Measurements from ENCODE around the gene LLGL2.
"Not testable (repeated sequence)": the region's sequence is repeated elsewhere in the genome, so short reads cannot be mapped to it uniquely, and the experiment has no call there.

Gene LLGL2

DNA sequence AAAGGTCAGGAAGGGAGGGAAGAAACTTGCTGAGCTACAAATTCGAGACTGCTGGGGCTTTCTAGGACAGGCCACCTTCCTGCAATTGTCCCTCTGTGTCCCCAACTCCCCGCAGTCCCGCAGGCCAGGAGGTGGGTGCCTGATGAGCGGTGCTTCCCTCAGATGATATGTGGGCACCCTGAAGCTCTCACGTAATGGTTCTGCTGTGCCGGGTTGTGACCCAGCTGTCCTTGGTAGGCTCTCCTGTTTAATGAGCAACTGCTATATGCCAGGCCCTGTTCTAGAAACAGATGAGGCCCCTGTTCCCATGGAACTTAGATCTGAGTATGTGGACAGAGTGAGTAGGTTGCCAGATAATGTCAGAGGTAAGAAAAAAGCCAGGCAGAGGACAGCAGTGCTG, 40.1 kb downstream of the LLGL2 start:
- FAIRE-seq (no peak), DNase-seq (ENCODE audit: insufficient read length, low spot score) (no peak)

DNA sequence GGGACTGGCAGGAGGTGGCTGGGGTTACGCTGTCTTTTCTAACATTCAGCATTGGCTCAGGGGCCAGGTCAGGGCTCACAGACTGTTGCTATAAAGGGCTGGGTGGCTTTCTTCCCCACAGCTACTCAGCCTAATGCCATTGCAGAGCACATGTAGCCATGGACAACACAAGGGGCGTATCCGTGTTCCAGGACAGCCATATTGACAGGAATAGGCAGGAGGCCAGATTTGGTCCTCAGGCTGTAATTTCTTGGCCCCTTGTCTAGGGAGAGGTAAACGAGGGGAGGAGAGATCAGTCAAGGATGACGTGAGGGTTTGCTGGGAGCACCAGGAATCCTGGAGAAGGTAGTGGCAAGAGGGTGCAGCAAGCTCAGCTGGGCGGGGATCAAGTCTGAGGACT, 40.9 kb downstream of the LLGL2 start:
- FAIRE-seq (peak; percentile 62), DNase-seq (ENCODE audit: insufficient read length, low spot score) (no peak)

DNA sequence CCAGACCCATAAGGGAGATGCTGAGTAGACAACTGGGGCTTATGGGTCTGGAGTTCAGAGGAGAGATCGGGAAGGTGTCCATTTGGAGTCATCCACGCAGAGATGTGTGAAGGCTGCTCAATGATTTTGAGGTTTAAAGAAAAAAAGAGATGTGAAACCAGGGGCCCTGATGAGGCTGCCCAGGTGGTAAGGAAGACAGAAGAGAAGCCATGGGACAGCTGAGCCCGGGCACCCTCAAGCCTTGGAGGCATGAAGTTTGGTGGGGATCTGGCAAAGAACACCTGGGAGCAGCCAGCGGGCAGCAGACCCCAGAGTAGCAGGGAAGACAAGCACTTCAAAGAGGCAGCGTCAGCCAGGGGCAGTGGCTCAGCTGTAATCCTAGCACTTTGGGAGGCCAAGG, 41.3 kb downstream of the LLGL2 start:
- FAIRE-seq (no peak), DNase-seq (ENCODE audit: insufficient read length, low spot score) (no peak)

DNA sequence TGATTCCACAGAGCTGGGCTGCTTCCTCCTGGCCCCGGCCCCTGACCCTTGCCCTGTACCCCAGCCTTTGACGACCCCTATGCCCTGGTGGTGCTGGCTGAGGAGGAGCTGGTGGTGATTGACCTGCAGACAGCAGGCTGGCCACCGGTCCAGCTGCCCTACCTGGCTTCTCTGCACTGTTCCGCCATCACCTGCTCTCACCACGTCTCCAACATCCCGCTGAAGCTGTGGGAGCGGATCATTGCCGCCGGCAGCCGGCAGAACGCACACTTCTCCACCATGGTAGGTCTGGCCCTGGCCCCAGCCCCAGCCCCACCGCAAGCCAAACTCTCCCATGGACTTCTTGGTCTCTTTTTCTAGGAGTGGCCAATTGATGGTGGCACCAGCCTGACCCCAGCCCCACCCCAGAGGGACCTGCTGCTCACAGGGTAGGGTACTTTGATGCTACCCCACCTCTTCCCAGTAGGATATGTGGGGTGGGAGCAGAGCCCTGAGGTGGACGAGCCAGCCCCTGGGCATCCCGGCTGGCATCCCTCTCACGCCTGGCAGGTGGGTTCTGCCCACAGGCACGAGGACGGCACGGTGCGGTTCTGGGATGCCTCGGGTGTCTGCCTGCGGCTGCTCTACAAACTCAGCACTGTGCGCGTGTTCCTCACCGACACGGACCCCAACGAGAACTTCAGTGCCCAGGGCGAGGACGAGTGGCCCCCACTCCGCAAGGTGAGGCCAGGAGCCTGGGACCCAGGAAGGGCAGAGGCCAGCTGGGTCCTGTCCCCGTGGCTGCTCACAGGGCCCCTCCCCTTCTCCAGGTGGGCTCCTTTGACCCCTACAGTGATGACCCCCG, 43.1 kb downstream of the LLGL2 start:
- FAIRE-seq = no peak
- DNase-seq (ENCODE audit: insufficient read length, low spot score) = no peak

DNA sequence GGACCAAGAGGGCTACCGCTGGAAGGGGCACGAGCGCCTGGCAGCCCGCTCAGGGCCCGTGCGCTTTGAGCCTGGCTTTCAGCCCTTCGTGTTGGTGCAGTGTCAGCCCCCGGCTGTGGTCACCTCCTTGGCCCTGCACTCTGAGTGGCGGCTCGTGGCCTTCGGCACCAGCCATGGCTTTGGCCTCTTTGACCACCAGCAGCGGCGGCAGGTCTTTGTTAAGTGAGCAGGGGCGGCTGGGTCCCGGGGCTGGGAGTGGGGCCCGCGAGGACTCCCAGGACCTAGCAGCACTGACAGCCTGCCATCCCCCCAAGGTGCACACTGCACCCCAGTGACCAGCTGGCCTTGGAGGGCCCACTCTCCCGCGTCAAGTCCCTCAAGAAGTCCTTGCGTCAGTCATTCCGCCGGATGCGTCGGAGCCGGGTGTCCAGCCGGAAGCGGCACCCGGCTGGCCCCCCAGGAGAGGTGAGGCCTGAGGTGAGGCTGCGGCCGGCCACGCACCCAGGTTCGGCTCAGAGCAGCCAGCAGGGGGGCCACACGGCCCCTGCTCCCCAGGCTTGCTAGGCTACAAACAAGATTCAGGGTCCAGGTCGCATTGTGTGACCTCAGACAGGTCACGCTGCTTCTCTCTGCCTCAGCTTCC, 44.7 kb downstream of the LLGL2 start:
- FAIRE-seq = no peak
- DNase-seq (ENCODE audit: insufficient read length, low spot score) = no peak

DNA sequence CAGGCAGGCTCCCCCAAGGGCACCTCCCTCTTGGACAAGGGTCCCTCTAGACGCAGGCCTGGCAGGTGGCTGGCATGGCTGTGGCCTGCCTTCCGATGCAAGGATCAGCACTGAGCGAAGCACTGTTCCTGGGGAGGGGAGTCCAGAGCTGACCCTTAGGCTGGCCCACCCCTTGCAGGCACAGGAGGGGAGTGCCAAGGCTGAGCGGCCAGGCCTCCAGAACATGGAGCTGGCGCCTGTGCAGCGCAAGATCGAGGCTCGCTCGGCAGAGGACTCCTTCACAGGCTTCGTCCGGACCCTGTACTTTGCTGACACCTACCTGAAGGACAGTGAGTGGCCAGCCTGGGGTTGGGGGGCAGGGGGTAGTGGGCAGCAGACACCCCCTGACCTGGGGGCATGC, 45.3 kb downstream of the LLGL2 start:
- FAIRE-seq (peak; percentile 4), DNase-seq (ENCODE audit: insufficient read length, low spot score) (no peak)

DNA sequence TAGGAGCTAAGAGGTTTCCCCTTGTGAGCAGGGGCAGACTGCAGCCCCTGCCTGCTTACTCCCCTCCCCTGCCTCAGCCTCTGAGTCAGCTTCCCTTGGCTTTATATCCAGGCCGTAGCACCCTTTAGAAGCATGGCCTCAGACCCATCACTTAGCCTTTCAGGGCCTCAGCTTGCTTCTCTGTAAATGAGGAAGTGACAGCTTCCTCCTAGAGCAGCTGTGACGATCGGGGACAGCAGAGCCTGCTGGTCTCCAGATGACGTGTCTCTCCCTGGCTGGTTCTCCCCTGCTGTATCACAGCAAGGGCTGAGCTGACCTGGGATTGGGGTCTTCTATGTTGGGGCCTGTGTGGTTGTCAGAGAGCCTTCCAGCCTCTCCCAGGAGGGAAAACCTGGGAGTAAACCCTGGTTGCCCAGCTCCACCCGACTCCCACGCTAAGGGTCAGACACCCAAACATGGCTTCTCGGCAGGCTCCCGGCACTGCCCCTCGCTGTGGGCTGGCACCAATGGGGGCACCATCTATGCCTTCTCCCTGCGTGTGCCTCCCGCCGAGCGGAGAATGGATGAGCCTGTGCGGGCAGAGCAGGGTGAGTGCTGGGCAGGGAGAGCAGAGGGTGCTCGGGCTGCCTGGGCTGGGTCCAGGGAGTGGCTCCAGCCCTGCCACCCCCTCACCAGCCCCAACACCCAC, 45.8 kb downstream of the LLGL2 start:
- no peak for FAIRE-seq

DNA sequence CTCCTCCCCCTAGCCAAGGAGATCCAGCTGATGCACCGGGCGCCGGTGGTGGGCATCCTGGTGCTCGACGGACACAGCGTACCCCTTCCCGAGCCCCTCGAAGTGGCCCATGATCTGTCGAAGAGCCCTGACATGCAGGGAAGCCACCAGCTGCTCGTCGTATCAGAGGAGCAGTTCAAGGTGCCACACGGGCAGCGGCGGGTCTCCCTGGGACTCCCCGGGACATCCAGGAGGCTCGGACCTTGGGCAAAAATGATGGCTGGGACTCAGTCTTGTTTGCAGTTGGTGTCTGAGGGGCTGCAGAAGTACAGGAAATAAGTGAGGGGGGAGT, 46.4 kb downstream of the LLGL2 start:
- FAIRE-seq (no peak), DNase-seq (ENCODE audit: insufficient read length, low spot score) (no peak)

More for the DNA sequence above, 45.8 kb downstream of the LLGL2 start:
- no peak for DNase-seq (ENCODE audit: insufficient read length, low spot score)

DNA sequence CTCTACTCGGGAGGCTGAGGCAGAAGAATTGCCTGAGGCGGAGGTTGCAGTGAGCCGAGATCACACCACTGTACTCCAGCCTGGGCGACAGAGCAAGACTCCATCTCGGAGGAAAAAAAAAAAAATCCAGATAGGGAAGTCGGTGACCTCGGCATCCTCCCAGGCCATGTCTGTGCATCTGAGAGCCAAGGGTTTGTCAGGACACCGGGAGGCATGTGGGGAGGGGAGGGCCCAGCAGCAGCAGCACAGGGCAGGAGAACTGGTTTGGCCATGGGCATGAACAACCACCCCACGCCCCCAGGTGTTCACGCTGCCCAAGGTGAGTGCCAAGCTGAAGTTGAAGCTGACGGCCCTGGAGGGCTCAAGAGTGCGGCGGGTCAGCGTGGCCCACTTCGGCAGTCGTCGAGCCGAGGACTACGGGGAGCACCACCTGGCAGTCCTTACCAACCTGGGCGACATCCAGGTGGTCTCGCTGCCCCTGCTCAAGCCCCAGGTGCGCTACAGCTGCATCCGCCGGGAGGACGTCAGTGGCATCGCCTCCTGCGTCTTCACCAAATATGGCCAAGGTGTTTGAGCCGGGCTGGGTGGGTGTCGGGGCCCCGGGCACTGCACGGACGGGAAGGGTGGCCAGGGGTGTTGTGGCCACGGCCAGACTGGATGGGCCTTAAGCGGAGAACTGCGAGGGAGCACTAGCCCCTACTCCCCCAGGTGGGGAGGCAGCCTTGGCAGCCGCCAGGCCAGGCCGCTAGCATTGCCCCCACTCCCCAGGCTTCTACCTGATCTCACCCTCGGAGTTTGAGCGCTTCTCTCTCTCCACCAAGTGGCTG, 47.4 kb downstream of the LLGL2 start:
- DNase-seq (ENCODE audit: insufficient read length, low spot score) = no peak
- no peak for FAIRE-seq

DNA sequence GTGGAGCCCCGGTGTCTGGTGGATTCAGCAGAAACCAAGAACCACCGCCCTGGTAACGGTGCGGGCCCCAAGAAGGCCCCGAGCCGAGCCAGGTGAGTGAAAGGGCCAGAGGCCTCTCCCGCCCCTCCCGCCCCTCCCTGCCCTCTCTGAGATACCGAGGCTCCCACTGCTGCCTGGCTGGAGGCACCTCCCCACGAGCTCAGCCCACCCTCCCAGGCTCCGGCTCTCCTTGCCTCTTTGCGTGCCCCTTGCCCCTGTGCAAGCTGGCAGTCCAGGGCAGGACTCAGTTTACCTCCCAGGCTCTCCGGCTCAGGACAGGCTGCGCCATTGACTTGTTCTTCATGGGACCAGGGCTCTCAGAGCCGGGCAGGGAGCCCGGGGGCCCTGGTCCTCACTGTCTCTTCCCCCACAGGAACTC, 48.1 kb downstream of the LLGL2 start:
- DNase-seq (ENCODE audit: insufficient read length, low spot score) (no peak), FAIRE-seq (no peak)

DNA sequence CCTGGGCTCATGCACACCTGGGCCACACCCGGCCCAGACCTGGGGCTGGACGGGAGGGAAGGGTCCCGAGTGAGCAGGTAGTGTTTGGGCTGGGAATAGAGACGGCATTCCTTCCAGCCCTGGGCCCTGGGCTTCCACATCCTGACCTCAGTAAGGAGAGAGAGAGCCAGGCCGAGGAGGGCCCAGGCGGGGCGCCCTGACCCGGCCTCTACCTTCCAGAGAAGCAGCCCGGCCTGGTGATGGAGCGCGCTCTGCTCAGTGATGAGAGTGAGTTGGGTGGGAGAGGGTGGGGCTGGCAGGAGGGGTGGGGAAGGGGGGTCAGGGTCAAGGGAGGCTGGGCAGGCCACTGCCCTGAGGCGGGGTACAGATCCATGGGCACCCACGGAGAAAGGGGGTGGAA, 48.5 kb downstream of the LLGL2 start:
- no peak for FAIRE-seq
- no peak for DNase-seq (ENCODE audit: insufficient read length, low spot score)

DNA sequence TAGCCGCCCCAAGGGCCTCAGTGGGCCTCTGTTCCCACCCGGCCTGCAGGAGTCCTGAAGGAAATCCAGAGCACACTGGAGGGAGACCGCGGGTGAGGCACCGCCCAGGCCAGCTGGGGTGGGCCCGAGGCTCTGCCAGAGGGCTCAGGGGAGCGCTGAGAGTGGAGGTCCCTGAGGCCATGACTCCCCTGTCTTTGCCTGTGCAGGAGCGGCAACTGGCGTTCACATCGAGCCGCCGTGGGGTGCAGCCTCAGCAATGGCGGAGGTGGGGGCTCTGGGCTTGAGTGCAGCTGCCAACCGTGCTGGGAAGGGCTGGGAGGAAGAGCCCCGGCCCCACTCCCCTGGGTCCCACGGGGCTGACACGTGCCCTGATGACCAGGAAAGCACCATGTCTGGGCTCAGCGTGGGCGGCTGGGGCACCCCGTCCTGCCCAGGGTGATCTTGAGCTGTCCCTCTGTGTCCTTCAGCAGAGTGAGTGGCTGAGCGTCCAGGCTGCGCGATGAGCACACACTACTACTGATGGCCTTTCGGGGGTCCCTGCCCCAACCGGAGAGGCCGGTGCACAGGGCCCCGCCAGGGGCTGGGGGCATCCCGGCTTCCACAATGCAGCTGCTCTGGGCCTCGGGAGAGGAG, 49.0 kb downstream of the LLGL2 start:
- FAIRE-seq (no peak), DNase-seq (ENCODE audit: insufficient read length, low spot score) (no peak)

DNA sequence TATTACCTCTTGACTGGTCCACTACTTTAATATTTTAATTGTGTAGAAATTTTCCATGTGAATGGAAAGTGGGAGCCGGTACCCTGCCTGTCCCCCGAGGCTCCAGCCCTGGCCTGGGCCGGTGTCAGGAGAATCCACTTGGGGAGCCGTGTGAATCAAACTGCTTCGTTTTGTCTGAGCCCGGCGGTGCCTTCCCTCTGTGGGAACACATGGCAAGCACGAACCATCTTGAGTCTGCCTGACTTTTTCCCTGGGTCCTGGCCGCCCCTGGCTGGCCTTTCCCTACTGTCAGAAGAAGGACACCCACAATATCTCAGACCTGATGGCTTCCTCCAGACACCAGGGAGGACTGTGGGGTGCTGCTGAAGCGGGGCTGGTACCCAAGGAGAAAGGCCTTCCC, 49.7 kb downstream of the LLGL2 start:
- no peak for DNase-seq (ENCODE audit: insufficient read length, low spot score)
- FAIRE-seq = no peak

DNA sequence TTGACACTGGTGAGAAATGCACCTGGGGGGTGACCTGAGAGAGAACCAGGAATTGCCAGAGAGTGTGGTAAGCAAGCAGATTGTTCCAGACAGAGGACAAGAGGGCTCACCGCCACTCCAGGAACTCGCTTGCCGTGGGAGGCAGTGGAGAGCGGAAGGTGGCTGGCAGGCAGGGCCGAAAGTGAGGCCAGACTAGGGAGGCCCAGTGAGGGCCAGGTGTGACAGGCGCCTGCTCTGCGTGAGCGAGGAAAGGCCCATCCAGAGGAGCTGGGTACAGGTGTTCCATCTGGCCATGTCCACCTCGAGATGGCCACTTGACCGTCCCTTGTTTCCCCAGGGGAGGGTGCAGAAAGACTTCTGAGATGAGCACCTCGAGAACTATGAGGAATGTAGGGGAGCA, 50.2 kb downstream of the LLGL2 start:
- DNase-seq (ENCODE audit: insufficient read length, low spot score) (no peak), FAIRE-seq (peak; percentile 33)

DNA sequence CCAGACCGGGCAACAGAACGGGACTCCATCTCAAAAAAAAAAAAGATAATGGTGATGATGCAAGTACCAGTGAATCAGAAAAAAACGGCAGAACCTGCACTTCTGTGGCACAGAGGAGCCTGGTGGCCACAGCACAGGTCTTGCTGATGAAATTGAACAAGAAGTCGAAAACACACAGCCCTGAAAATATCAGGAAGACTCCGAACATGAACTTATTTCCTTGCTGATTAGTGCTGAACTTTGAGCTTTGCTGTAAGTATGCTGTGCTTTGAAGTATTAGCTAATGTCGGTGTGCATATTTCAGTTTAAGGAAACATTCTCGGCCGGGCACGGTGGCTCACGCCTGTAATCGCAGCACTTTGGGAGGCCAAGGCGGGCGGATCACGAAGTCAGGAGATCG, 51.2 kb downstream of the LLGL2 start:
- FAIRE-seq = no peak
- DNase-seq (ENCODE audit: insufficient read length, low spot score) = no peak

DNA sequence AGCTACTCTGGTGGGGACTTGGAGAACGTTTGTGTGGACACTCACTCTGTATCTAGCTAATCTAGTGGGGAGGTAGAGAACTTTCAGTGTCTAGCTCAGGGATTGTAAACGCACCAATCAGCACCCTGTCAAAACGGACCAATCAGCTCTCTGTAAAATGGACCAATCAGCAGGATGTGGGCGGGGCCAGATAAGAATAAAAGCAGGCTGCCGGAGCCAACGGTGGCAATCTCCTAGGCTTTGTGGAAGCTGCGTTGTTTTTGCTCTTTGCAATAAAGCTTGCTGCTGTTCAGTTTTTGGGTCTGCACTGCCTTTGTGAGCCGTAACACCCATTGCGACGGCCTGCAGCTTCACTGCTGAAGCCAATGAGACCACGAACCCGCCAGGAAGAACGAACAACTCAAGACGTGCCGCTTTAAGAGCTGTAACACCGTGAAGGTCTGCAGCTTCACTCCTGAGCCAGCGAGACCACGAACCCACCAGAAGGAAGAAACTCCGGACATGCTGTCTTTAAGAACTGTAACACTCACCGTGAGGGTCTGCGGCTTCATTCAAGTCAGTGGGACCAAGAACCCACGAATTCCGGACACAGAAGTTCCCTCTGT, 55.7 kb downstream of the LLGL2 start:
- DNase-seq (ENCODE audit: insufficient read length, low spot score); FAIRE-seq: not testable (repeated sequence)

DNA sequence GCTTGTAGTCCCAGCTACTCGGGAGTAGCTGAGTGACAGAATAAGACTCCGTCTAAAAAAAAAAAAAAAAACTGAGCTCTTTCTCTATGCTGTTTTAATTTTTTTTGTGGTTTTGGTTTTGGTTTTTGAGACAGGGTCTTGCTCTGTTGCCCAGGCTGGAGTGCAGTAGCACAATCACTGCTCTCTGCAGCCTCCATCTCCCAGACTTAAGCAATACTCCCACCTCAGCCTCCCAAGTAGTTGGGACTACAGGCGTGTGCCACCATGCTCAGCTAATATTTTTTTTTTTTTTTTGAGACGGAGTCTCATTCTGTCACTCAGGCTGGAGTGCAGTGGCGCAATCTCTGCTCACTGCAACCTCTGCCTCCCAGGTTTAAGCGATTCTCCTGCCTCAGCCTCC, 57.7 kb downstream of the LLGL2 start:
- DNase-seq (ENCODE audit: insufficient read length, low spot score); FAIRE-seq: not testable (repeated sequence)

DNA sequence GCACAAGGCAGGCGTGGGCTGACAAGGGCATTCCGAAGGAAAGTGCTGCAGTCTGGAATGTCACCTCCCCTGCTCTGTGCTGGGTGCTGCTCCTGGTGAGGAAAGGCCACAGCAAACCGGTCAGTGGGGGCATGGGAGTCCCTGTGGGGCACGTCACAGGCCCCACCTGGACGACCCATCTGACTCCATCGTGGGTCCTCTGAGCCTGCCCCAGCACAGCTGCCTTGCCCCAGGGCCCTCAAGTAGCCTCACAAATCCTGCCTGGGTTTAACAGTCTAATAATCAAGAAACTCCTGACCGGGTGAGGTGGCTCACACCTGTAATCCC, 59.3 kb downstream of the LLGL2 start:
- FAIRE-seq (no peak), DNase-seq (ENCODE audit: insufficient read length, low spot score) (no peak)

DNA sequence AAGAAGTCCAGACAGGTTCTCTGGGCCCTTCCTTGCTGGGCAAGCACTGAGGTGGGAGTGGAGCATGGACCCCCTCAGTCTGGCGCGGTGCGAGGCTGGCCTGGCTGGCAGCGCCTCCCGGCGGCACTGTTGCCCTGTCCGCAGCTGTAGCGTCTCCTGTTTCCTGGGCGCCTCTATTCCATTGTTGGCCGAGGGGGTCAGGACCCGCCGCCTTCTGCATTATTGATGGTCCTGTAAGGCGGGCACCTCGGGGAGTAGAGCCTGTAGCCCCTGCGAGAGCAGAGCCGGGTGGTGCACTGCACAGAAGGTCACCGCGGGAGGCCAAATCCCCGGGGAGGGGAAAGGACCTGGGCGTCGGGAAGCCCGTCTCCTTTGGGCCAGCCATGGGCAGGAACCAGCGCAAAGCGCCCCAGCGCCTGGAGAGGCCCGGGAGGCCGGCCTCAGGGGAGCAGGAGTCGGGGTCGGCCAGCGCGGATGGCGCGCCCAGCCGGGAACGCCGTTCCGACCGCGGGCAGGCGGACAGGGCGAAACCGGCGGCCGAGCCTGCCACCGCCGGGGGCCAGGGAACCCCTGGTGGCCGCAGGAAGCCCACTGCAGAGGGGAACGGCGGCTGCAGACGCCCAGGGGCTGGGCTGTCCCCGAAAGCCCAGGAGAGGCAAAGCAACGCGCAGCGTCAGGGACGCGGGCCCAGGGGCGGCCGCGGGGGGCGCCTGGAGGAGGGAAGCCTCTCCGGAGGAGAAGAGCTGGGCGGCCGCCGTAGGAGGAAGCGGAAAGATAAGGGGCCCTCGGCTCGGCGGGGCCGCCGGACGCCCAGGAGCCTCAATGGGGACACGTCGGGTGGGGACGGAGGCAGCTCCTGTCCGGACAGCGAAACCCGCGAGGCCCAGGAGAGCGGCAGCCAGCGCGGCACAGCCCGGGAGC, 62.4 kb downstream of the LLGL2 start, which contains the start of gene MYO15B:
Gene MYO15B, plus strand, starts transcription at position 126 of the 921 bp plus-strand sequence. Its CDS starts 258 bp downstream, at position 384.
- no peak for DNase-seq (ENCODE audit: insufficient read length, low spot score)
- FAIRE-seq = no peak
